Stomach (tissue), 4 donors: ENCODE data around the gene SORCS2.

Experiments
- CTCF ChIP-seq, 7 experiments: fragments of 450-650 bp in 4 of 7; fragments of 200-600 bp in 3 of 7; sonication (generic) in 3 of 7; IDR thresholded peaks; one replicate each; pipeline ENCODE4 v1.5.1; 2016 to 2019; ENCODE audit warnings: antibody characterized with exemption in 7 of 7, control low read depth in 2 of 7, mild to moderate bottlenecking in 1 of 7
- EP300 ChIP-seq: sonication (generic); formaldehyde crosslinking; IDR thresholded peaks from one replicate; pipeline ENCODE4 v1.6.1; 2017; ENCODE audit warnings: antibody characterized with exemption
- POLR2A ChIP-seq, 4 donors: fragments of 450-650 bp; IDR thresholded peaks; one replicate each; pipeline ENCODE4 v1.6.1; 2016; ENCODE audit warnings: antibody characterized with exemption in 4 of 4, control low read depth in 2 of 4, mild to moderate bottlenecking in 1 of 4, moderate library complexity in 1 of 4
- POLR2AphosphoS5 ChIP-seq, 3 donors: sonication (generic); formaldehyde crosslinking; IDR thresholded peaks; one replicate each; pipeline ENCODE4 v1.6.1; 2016; ENCODE audit warnings: antibody characterized with exemption in 3 of 3

- TF ChIP-seq POLR2A (IDR thresholded peaks at IDR 0.05) (no peak), EP300 (no peak), CTCF (IDR thresholded peaks at IDR 0.05) (no peak), POLR2AphosphoS5 (IDR thresholded peaks at IDR 0.05) (no peak)
Measured at GRCh38 chr4:7715271-7716009, 523.1 kb downstream of the SORCS2 start.
